Brain microvascular endothelial cell (primary cell): Measurements from ENCODE around the gene ADAMTS8.

ENCODE experiments used
- DNase-seq: peaks from one replicate; pipeline ENCODE4 v3.0.0-alpha.2; 2020
- H3K27ac ChIP-seq: fragments of 250-450 bp; sonication (Bioruptor Pico); 2 replicates; pipeline ENCODE4 v1.5.1; 2020; ENCODE audit warnings: mild to moderate bottlenecking, moderate library complexity
- H3K27me3 ChIP-seq: fragments of 250-450 bp; sonication (Bioruptor Pico); replicated peaks from 2 replicates; pipeline ENCODE4 v1.5.1; 2020; ENCODE audit warnings: mild to moderate bottlenecking
- H3K36me3 ChIP-seq: fragments of 250-450 bp; sonication (Bioruptor Pico); replicated peaks from 2 replicates; pipeline ENCODE4 v1.5.1; 2020; ENCODE audit warnings: mild to moderate bottlenecking
- H3K4me3 ChIP-seq: 2 replicates; pipeline ENCODE4 v1.5.1; 2011; ENCODE audit warnings: low read depth, mild to moderate bottlenecking, control low read depth, low read length, moderate library complexity
- CTCF ChIP-seq: IDR thresholded peaks from 2 replicates; pipeline ENCODE4 v1.5.1; 2011; ENCODE audit warnings: low read depth, mild to moderate bottlenecking, moderate library complexity, low read length, control low read depth, inconsistent platforms; ENCODE audit errors: missing control alignments
- in situ Hi-C: cut with HindIII; loops from 2 replicates; pipeline ENCODE4 v1.10.0; 2017; ENCODE audit warnings: low sequenced_read_pairs, low pct_ligation_motif_present

The ADAMTS8 gene

GRCh38 chr11:130389335-130389935 is 39.0 kb downstream of the ADAMTS8 start:
- peak; percentile 24 for DNase-seq
- Histone ChIP-seq H3K36me3 (no peaks in the 10 kb centered on the region), H3K27ac (no peak overlapping the region), H3K4me3 (no peak overlapping the region), H3K27me3 (peaks cover 32% of the 10 kb centered on the region)
- in situ Hi-C loops = loop anchor here (25.0 kb wide), 1 partner anchor 177 kb away; no protein-coding TSS in a partner anchor
- TF ChIP-seq CTCF = no peak

- no peak overlapping the region for H3K27ac ChIP-seq
- in situ Hi-C loops = loop anchor here (25.0 kb wide), 1 partner anchor 176 kb away; no protein-coding TSS in a partner anchor
- peaks cover 24% of the 10 kb centered on the region for H3K27me3 ChIP-seq
- no peak for DNase-seq
- no peak for TF ChIP-seq CTCF
- H3K36me3 ChIP-seq = no peaks in the 10 kb centered on the region
- no peak overlapping the region for H3K4me3 ChIP-seq
These were observed 39.7 kb downstream of the ADAMTS8 start for GRCh38 chr11:130388607-130389205.

GRCh38 chr11:130386056-130386455 is 42.4 kb downstream of the ADAMTS8 start:
- TF ChIP-seq CTCF = no peak
- no peak overlapping the region for H3K4me3 ChIP-seq
- DNase-seq = no peak
- H3K36me3 ChIP-seq = no peaks in the 10 kb centered on the region
- in situ Hi-C loops = loop anchor here (25.0 kb wide), 1 partner anchor 174 kb away; no protein-coding TSS in a partner anchor
- no peak overlapping the region for H3K27ac ChIP-seq
- peaks cover 13% of the 10 kb centered on the region for H3K27me3 ChIP-seq

GRCh38 chr11:130383344-130384211 is 44.8 kb downstream of the ADAMTS8 start:
- Histone ChIP-seq H3K4me3 (no peak overlapping the region), H3K36me3 (no peaks in the 10 kb centered on the region), H3K27me3 (peaks cover 18% of the 10 kb centered on the region), H3K27ac (no peak overlapping the region)
- no peak for TF ChIP-seq CTCF
- DNase-seq = peak; percentile 94
- in situ Hi-C loops = loop anchor here (25.0 kb wide), 1 partner anchor 171 kb away; no protein-coding TSS in a partner anchor

GRCh38 chr11:130381317-130381716 is 47.1 kb downstream of the ADAMTS8 start:
- in situ Hi-C loops = loop anchor here (25.0 kb wide), 1 partner anchor 169 kb away; no protein-coding TSS in a partner anchor
- H3K36me3 ChIP-seq = no peaks in the 10 kb centered on the region
- no peak overlapping the region for H3K27ac ChIP-seq
- DNase-seq = no peak
- no peak overlapping the region for H3K4me3 ChIP-seq
- no peak for TF ChIP-seq CTCF
- H3K27me3 ChIP-seq = peaks cover 19% of the 10 kb centered on the region
